ENCODE measurements around the gene CCDC27. TPM values are rescaled to one million over a fixed set of nuclear protein-coding genes. Genes with fewer than 3 reads are reported as not detected.

The CCDC27 gene
- total RNA-seq, 1 donor from 2014 or later = 0.08 TPM

GRCh38 chr1:3814771-3815561, 62.7 kb downstream of the CCDC27 start:
- DNase-seq = no peak
- intact Hi-C loops (cut with micrococcal nuclease) = no loop called here
- no peak for TF ChIP-seq CTCF (IDR thresholded peaks at IDR 0.05; ENCODE audit: borderline replicate concordance)
- peaks cover 50% of the 10 kb centered on the region for H3K36me3 ChIP-seq
- H3K27me3 ChIP-seq (ENCODE audit: low read depth) = no peaks in the 10 kb centered on the region
- H3K4me1 ChIP-seq = no peaks in the 10 kb centered on the region
- no peak overlapping the region for H3K27ac ChIP-seq (replicated peaks)
- H3K9me3 ChIP-seq (replicated peaks) = no peaks in the 10 kb centered on the region
- no peak overlapping the region for H3K4me3 ChIP-seq

- peaks cover 65% of the 10 kb centered on the region for H3K36me3 ChIP-seq
- no peak overlapping the region for H3K27ac ChIP-seq (replicated peaks)
- H3K9me3 ChIP-seq (replicated peaks) = no peaks in the 10 kb centered on the region
- intact Hi-C loops (cut with micrococcal nuclease) = no loop called here
- H3K4me3 ChIP-seq = no peak overlapping the region
- DNase-seq = no peak
- no peaks in the 10 kb centered on the region for H3K27me3 ChIP-seq (ENCODE audit: low read depth)
- H3K4me1 ChIP-seq = no peaks in the 10 kb centered on the region
- TF ChIP-seq CTCF (IDR thresholded peaks at IDR 0.05; ENCODE audit: borderline replicate concordance) = no peak
Measured at GRCh38 chr1:3816331-3817137, 64.3 kb downstream of the CCDC27 start.

GRCh38 chr1:3817138-3817740, 65.0 kb downstream of the CCDC27 start:
- intact Hi-C loops (cut with micrococcal nuclease) = no loop called here

GRCh38 chr1:3817821-3818597, 65.8 kb downstream of the CCDC27 start:
- no peaks in the 10 kb centered on the region for H3K9me3 ChIP-seq (replicated peaks)

More at GRCh38 chr1:3817138-3817740, 65.0 kb downstream of the CCDC27 start:
- DNase-seq = no peak
- Histone ChIP-seq H3K4me3 (no peak overlapping the region), H3K27me3 (ENCODE audit: low read depth) (no peaks in the 10 kb centered on the region), H3K36me3 (peaks cover 72% of the 10 kb centered on the region), H3K9me3 (replicated peaks) (no peaks in the 10 kb centered on the region), H3K27ac (replicated peaks) (no peak overlapping the region), H3K4me1 (no peaks in the 10 kb centered on the region)
- no peak for TF ChIP-seq CTCF (IDR thresholded peaks at IDR 0.05; ENCODE audit: borderline replicate concordance)

More at GRCh38 chr1:3817821-3818597, 65.8 kb downstream of the CCDC27 start:
- no peaks in the 10 kb centered on the region for H3K4me1 ChIP-seq
- H3K4me3 ChIP-seq = no peak overlapping the region
- no peak overlapping the region for H3K27ac ChIP-seq (replicated peaks)
- no peak for TF ChIP-seq CTCF (IDR thresholded peaks at IDR 0.05; ENCODE audit: borderline replicate concordance)
- intact Hi-C loops (cut with micrococcal nuclease) = no loop called here
- DNase-seq = no peak
- H3K36me3 ChIP-seq = peaks cover 80% of the 10 kb centered on the region
- no peaks in the 10 kb centered on the region for H3K27me3 ChIP-seq (ENCODE audit: low read depth)

Data from left ventricle myocardium inferior (tissue), 1 donor.